HG02759 (cell line): ENCODE data around the gene SLC35F6.
"Not testable (repeated sequence)": the region's sequence is repeated elsewhere in the genome, so short reads cannot be mapped to it uniquely, and the experiment has no call there.

Experiments used
- ATAC-seq: cut with Tn5 transposase; IDR thresholded peaks from one replicate; pipeline ENCODE4 v1.9.1; 2021; ENCODE audit warnings: mild to moderate bottlenecking, moderate library complexity; ENCODE audit not compliant: unreplicated experiment

The SLC35F6 gene

DNA sequence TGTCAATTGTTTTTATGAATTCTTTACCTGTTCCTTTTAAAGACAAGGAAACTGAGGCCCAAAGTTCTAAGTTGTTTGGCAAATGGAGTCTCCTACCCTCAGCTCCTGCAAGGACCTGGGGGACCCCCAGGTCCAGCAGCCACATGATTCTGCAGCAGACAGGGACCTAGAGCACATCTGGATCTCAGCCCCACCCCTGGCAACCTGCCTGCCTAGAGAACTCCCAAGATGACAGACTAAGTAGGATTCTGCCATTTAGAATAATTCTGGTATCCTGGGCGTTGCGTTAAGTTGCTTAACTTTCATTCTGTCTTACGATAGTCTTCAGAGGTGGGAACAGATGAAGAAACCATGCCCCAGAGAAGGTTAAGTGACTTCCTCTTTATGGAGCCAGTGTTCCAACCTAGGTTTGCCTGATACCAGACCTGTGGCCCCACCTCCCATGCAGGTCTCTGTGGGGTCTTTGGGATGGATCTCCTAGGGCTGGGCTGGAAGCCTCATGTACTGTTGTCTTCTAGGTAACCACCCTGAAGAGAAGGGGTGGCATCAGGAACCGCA lies 16.2 kb downstream of the SLC35F6 start:
- no peak for ATAC-seq

DNA sequence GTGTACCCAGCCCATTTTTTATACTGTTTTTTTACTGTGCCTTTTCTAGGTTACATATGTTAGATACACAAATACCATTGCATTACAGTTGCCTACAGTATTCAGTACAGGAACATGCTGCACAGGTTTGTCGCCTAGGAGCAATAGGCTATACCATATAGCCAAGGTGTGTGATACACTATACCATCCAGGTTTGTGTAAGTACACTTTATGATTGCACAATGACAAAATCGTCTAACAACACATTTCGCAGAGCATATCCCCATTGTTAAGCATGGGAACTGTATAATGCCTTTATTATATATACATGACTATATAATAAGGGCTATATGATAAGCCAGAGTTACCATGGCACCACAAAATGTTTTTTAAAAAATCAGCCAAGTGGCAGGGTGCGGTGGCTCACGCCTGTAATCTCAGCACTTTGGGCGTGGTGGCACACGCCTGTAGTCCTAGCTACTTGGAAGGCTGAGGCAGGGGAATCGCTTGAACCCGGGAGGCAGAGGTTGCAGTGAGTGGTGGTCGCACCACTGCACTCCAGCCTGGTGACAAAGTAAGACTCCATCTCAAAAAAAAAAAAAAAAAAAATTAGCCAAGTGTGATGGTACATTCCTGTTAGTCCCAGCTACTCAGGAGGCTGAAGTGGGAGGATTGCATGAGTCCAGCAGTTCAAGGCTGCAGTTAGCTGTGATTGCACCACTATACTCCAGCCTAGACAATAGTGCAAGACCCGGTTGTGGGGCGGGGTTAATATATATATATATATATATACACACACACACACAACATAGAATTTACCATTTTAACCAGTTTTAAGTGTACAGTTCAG lies 19.0 kb downstream of the SLC35F6 start:
- ATAC-seq, result no peak

DNA sequence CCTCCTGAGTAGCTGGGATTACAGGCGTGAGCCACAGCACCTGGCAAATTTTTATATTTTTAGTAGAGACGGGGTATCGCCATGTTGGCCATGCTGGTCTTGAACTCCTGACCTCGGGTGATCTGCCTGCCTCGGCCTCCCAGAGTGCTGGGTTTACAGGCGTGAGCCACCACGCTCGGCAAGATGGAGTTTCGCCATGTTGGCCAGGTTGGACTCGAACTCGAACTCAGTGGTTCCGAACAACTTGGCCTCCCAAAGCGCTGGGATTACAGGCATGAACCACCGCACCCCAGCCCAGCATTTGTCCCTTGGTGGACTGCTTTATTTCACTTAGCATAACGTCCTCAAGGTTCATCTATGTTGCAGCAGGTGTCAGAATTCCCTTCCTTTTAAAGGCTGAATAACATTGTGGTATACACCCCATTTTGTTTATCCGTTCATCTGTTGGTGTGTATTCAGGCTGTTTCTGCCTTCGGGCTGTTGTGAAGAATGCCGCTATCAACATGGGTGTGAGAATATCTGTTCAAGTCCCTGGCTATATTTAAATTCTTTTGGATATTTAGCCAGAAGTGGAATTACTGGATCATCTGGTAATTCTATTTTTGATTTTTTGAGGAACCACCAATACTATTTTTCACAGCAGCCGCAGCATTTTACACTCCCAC lies 20.6 kb downstream of the SLC35F6 start:
- ATAC-seq, result no peak

DNA sequence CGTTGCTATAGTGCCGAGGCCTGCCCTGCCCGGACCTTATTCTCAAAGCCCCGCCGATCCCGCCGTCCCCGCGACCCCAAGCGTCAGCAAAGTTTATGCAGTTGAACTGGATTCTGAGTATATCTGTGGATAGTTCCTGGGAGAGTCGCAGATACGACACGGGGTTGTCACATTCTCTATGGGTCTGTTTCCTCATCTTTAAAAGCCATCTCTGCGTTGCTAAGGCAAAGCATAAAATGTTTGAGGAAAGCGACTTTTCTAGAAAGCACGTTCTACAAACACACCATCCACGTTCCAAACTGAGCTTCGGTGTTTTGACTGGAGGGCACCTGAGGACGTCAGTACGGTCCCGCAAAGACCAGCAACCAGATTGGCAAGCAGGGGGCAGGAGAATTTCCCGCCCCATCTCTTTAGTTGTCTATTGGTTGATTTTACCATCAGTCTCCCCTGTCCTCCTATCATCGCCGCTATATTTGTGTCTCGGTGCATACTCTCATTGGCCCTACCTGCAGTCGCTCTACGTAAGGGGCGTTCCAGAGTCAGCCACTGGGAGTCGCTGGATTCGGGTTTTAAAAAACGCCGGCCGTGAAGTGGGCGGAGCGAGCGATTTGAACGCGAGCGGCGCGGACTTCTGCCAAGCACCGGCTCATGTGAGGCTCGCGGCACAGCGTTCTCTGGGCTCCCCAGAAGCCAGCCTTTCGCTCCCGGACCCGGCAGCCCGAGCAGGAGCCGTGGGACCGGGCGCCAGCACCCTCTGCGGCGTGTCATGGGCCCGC lies 21.5 kb downstream of the SLC35F6 start, which contains the start of gene CENPA:
TSS of gene CENPA (plus strand) at position 626 of the 776 bp plus-strand sequence. CDS start at position 767, 141 bp downstream.
- ATAC-seq, result peak; percentile 99

DNA sequence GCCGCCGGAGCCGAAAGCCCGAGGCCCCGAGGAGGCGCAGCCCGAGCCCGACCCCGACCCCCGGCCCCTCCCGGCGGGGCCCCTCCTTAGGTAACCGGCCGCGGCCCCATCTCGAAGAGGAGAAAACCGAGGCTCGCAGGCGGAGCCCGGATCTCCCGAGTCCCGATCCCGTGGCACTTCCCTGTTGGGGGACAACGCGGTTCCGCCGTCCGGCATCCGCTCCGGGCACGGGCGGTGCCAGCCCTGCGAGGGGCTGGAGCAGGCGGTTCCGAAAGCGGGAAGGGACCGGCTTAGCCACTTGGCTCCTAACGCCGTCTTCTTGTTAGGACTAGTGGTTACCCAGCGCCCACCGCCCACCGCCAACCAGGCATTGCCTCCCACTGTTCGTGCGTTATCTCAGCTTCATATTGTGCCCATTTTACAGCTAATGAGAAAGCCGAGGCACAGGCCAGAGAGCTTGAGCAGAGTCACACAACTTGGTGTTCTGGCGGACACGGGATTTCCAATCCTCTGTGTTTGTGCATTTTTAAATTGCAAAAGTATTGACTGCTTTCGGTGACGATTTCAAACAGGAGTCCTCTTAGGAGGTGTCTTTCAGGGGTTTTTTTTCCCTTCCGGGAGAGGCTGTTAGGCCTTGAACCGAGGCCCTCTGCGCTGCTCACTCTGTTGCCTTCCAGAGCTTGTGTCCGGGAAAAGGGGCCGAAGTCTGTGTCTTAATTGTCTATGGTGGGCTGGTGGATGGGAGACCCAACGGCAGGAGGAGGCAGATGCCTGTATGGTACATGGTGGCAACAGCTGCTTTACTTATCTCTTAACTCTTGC lies 22.3 kb downstream of the SLC35F6 start:
- peak; percentile 23 for ATAC-seq

DNA sequence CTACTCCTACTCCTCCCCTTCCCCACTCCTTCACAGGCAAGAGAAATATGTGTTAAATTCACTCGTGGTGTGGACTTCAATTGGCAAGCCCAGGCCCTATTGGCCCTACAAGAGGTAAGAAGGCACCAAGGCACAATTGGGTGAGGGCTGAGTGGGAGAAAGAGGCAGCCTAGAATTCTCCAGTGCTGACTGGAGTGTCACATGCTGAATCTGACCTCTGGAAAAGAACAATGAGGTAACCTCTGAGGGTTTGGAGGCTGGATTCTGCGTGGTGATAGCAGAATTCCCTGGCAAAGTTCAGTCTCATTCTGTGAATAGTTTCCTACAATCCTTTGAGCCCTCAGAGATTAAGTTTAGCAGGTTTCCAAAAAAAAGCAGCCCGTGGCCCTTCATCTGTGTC lies 28.6 kb downstream of the SLC35F6 start:
- ATAC-seq, result no peak

DNA sequence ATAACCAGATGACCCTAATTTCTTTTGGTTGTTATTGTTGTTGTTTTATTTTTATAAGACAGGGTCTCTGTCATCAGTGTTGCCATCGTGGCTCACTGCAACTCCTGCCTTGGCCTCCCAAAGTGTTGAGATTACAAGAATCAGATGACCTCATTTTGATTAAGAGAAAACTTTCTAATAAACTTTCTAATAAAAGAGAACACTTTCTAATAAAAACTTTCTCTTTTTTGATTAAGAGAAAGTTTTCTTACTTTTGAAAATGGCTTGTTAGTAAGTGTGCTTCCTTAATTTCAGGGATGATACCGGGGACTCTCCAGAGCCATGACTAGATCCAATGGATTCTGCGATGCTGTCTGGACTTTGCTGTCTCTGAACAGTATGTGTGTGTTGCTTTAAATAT lies 29.4 kb downstream of the SLC35F6 start:
- ATAC-seq, result no peak

DNA sequence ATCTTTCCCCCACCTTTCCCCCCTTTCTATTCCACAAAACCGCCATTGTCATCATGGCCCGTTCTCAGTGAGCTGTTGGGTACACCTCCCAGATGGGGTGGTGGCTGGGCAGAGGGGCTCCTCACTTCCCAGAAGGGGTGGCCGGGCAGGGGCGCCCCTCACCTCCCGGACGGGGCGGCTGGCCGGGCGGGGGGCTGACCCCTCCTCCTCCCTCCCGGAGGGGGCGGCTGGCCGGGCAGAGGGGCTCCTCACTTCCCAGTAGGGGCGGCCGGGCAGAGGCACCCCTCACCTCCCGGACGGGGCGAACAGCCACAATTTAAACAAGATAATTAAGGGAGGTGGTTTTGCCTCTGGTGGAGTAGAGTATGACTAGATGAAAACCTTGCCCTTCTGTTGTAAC lies 31.1 kb downstream of the SLC35F6 start:
- ATAC-seq, result not testable (repeated sequence)

DNA sequence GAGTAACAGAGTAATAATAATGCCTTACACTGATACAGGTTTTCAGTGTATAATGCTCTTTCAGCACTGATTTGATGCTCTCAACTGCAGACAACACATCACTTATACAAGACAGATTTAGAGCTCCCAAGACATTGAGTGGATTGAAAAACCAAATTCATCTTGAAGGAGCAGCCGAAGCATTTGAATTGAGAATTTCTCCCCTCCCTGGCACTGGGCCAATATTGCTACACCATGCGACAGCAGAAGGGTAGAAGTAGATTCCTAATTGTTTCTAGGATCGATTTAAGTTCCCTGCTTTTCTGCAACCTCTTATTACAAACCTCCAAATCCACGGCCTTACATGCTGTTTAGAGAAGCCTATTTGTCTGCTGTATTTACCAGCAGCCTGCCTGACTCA lies 37.2 kb downstream of the SLC35F6 start:
- ATAC-seq, result no peak

DNA sequence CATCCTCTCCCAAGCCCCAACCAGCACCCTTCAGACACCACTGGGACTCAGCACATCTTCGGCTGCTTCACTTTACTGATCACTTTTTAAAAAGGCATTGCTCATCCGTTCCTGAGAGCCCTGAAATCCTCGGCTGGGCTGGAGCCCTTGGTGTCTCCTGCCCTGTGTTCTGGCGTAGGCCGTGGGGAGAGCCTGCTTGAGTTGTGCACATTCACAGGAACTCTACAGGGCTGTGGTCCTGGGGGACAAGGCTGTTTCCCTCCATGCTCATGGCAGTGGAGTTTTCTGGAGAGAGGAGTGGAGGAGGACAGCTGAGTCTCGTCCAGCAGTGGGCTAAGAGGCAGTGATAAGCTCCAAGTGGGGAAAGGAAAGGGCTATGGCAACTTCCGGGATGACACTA lies 37.7 kb downstream of the SLC35F6 start:
- ATAC-seq, result no peak

DNA sequence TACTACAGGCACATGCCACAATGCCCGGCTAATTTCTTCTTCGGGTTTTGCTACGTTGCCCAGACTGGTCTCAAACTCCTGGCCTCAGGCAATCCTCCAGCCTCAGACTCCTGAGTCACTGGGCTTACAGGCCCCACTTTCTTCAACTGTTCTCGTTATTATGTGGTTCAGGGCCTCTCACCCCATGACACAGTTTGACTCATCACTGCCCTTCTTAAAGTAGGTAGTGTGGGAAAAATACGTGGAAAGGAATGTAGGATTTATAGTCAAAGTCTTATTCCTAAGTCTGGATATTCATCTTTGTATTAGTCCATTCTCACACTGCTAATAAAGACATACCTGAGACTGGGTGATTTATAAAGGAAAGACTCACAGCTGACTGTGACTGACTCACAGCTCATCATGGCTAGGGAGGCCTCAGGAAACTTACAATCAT lies 41.2 kb downstream of the SLC35F6 start:
- no peak for ATAC-seq

DNA sequence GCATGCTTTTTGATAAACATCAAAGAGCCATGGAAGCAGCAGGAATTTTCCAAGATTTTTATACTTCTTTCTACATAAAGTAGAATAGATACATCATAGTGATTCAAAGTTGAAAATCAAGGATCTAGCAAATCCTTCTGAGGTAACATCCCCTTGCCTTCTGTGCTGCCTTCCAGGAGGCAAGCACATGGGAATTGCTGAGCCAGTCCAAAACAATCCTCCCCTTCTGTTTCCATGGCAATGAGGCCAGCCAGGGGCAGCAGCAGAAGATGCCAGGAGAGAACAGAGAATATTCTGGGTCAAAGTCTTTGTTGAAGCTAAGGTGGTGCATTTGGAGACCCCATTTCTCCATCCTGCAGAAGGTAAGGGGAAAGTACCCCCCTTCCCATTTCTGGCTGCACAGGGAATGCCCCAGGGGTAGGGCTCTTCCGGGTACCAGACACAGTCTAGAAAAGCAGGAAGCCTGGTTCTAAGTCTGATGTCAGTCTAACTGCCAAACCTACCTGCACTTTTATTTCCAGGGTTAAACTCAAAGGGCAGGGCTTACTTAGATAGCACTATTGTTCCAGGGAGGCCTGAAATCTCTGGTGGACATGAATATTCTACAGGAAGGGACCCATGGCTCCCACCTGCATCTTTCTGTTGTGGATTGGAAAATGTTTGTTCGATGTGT lies 43.8 kb downstream of the SLC35F6 start:
- ATAC-seq, result no peak

DNA sequence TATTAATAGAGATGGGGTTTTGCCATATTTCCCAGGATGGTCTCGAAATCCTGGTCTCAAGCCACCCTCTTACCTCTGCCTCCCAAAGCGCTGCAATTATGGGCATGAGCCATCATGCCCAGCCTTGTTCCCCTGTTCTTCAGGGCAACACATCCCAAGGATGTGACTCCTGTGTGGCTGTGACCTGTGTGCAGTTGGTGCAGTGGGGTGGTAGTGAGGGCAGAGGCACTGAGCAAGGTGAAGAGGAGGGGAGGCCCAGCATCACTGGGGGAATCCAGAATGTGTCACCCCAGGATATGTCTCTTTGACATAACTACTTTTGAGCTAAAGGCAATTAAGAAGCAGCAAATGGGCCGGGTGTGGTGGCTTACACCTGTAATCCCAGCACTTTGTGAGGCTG lies 45.1 kb downstream of the SLC35F6 start:
- no peak for ATAC-seq

DNA sequence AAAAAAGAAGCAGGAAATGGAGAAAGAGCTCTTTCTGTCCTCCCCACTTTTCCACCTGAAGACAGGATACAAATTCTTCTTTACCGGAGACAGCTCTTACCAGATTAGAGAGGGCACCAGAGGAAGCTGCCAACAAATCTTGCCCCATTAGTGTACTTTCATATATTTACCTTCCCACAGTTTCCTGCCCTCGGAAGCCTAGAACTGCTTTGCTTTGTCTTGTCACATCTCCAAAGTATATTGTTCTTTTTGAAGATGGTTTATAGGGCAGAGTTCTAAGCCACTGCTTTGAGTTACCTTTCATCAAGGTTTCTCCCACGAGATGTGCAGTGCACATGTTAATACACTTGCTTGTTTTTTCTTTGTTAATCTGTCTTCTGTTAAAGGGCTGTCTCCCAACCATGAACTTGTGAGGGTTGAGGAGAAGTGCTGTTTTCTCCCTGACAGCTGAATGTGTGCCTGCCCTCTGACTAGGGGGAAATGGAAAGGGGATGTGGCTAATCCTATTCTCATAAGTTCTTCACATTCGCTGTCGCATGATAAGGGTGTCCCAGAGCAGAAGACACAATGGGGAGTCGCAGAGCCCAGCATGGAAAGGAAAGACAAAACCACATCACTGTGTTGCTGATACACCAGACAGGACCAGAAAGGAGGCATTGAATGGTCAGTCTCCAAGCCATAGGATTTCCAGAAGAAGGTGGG lies 45.9 kb downstream of the SLC35F6 start:
- no peak for ATAC-seq

DNA sequence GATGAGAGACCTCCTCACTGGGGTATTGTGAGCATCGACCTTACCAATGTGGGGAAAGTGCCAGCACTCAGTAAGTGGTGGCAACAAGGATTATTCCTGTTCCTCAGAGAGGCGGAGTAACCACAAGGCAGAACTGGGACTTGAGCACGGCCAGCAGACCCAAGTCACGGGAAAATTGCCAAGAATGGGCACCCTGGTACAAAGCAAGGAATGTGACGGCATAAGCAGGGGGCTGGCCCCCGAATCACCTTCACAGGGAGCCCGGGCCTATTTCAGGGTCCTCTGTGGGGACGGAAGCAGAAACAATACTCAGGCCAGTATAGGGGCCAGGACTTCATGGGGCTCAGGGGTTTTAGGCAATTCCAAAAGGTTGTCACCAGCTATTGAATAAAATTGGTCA lies 47.2 kb downstream of the SLC35F6 start:
- ATAC-seq, result no peak

DNA sequence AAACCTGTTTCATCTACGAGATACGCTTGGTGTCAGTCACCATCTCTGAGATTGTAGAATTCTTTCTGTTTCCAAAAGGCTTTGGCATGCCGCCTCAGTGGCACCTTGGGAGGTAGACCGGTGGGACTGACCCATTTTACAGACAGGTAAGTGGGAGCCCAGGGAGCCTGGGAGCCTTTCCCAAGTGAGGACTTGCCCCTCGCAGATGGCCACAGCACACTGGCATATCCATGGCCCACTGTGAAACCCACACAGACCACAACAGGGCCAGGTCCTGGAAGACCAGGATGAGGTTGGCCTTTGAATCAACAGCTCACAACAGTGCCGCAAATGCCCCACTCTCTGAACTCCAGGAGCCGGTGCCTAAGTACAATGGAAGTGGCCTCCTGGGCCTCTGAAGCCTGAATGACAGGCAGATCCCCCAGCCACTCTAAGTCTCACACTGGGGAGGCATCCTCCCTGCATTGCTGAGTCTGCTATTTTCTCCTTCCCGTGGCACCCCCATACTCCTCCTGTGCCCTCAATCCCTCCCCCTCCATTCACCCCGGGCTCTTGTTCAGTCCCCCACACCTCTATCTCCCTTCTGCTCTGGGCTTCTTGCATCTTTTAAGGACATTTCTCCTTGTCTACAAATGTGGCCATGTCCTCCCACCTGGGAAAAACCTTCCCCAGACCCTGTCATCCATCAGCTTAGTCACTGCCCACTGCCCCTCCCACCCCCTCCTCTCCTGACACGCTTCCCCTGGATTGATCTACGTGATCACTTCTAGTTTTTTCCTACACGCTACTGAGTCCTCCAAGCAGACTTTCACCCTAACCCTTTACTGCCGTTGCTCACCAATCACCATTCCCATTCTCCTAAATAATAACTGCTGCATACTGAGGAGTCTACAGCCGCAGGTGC lies 48.0 kb downstream of the SLC35F6 start:
- ATAC-seq, result no peak

DNA sequence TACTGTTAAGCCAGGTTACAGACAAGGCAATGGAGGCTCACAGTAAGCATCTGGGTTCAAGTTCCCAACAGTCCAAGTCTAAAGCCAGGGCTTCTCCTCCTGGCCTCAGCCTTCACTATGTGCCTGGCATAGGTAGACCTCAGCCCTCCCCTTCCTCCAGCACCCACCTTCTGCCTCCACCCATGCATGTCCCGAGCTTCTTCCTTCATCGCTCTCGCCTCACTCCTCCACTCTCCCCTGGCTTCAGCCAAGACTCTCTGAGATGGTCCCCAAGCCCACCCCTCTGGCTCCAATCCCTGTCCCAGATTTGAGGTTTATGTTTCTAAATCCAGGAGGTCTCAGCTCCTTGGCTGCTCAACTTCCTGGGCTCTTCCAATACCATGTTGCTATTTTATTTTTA lies 48.6 kb downstream of the SLC35F6 start:
- ATAC-seq, result no peak

DNA sequence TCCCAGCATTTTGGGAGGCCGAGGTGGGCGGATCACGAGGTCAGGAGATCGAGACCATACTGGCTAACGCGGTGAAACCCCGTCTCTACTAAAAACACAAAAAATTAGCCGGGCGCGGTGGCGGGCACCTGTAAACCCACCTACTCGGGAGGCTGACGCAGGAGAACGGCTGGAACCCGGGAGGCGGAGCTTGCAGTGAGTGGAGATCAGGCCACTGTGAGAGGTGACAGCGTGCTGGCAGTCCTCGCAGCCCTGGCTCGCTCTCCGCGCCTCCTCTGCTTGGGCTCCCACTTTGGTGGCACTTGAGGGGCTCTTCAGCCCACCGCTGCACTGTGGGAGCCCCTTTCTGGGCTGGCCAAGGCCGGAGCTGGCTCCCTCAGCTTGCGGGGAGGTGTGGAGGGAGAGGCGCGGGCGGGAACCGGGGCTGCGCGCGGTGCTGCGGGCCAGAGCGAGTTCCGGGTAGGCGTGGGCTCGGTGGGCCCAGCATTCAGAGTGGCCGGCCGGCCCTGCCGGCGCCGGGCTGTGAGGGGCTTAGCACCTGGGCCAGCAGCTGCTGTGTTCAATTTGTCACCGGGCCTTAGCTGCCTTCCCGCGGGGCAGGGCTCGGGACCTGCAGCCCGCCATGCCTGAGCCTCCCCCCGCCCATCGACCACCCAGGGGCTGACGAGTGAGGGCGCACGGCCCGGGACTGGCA lies 50.1 kb downstream of the SLC35F6 start:
- not testable (repeated sequence) for ATAC-seq
